ENCODE measurements around the gene URB1.

The URB1 gene

DNA sequence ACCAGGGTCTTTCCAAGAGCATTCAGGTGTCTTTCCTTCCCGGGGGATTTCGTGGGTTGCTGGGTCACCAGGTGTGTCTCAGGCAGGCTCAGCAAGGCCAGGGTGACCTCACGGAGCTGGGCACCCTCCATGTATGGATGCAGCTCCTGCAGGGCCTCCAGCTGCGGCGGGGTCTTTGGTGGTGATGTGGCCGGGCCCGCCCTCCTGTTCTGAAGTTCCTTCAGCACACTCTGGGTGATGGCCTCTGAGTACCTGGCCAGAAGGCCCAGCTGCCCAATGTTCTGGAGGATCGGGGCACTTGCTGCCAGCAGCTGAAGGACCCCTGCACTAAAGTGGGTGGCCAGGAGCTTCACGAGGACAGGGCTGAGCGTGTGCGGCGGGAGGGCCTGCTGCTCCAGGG is 45.5 kb downstream of the URB1 start:
- no peak for DNase-seq (ENCODE audit: low read depth in 2 of 2)

DNA sequence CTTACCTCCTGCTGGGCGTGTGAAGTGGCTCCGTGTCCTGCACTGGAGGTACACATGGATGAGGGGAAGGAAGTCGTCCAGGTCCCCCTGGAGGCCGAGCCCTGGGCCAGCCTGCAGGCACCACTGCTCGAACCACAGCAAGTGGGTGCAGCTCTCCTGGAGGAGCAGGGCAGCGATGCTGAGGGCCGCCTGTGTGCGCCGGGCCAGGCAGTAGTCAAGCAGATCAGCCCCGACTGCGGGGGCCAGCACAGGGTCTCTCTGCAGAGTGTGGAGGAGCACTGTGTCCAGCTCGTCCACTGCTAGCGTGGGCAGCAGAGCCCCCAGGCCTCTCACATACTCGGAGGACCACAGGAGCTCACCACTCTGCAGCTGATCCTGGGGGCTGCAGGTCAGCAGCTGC is 45.9 kb downstream of the URB1 start:
- no peak for DNase-seq (ENCODE audit: low read depth in 2 of 2)

DNA sequence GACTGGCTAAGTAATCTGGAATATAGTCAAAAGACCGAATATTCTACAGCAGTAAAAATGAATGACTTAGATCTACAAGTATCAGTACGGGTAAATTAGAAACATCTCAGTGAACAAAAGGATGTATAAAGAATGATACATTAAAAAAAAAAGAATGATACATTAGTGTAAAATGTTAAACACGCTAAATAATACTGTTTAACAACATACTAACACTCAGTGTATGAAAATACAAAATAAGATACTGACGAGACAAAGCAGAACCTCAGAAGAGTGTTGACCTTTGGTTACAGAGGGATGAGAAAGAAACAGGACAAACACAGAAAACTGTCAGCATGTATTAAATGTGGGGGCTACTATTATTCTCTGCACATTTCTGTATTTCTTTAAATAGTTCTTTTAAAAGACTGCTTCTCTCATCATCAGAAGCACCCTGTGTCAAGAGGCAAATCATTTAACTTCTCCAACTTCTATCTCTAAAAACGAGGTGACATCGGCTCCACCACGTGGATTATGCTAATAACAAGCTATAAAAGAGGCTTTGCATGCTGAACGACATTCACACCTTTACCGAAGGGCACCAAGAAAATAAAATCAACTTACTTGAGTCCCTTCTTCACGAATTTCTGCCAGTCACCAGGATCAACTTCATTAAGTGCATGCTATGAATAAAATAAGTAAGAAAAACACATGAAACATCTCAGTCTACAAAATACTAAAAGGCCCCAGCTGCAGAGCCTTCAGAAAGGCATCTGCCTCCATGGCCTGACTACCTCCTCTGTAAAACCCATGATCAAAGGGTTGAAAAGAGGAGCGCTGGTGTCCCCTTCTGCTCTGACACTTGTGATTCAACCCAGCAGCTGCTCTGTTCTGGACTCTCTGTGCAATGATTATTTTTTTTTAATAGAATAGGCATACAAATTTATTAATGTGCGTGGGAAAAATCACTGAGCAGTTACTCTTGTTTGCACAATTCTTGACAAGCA is 51.7 kb downstream of the URB1 start:
- no peak for DNase-seq (ENCODE audit: low read depth in 2 of 2)

DNA sequence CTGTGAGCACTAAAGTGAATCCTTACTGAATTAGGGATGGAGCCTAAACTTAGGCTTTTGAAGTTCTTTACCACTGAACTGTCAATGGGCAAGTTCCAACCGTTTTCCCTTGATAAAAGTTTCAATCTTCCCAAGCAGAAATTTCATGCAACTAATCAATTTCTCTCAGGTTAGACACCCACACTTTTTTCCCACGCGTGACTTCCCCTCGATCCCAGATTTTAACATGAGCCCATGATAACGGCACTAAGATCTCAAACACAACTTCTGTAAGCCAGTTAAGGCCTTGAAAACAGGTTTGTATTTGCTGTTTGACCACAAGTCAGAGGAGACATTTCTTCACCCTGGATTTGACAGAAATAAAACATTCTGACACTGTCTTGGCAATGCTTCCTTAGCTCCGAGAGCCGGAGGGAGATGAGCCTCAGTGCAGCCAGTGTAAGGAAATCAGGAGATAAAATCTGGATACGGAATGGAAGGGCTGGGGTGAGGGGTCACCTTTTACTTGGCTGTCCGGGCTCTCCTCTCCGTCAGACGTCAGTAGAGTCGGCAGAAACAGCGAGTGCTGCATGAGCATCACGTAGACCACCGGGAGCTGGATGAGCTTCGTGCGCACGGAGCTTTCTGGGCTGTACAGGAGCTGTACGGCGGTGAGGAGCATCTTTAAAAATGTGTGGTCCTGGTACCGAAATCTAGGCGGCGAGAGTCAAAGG is 54.4 kb downstream of the URB1 start:
- DNase-seq (ENCODE audit: low read depth in 2 of 2): no peak

DNA sequence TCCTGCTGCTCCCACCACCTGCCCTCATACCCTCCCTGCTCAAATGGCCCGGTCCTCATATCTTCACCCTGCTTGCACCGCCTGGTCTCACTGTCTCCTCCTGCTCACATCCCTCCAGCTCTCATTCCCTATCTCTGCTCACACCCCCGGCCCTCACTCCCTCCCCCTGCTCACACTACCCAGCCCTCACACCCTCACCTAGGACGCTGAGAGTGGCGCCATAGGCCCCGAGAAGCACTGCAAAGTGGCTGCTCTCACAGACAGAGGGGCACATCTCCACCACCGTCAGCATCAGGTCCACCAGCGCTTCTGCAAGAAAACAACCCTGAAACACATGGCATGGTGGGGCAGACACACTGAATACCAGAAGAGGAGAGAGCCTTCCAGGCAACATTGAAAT is 55.6 kb downstream of the URB1 start:
- DNase-seq (ENCODE audit: low read depth in 2 of 2): no peak

DNA sequence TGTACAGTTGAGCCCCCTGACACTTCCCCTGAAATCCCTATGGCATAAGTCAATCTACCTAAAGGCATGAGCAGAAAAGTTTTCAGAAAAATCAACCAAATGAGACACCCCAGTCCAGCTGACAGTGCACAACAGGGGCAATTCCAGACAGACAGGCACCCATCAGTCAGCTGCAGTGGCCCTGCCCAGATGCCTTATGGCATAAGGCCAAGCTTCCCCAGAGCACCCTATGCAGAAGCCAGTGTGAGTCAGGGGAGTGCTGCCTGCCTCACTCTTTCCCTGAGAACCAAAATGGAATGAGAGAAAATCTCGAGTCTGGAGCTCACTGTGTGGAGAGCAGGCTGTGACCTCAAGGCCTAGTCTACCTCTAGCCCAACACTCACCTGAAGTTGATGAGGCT is 56.1 kb downstream of the URB1 start:
- DNase-seq (ENCODE audit: low read depth in 2 of 2): no peak

DNA sequence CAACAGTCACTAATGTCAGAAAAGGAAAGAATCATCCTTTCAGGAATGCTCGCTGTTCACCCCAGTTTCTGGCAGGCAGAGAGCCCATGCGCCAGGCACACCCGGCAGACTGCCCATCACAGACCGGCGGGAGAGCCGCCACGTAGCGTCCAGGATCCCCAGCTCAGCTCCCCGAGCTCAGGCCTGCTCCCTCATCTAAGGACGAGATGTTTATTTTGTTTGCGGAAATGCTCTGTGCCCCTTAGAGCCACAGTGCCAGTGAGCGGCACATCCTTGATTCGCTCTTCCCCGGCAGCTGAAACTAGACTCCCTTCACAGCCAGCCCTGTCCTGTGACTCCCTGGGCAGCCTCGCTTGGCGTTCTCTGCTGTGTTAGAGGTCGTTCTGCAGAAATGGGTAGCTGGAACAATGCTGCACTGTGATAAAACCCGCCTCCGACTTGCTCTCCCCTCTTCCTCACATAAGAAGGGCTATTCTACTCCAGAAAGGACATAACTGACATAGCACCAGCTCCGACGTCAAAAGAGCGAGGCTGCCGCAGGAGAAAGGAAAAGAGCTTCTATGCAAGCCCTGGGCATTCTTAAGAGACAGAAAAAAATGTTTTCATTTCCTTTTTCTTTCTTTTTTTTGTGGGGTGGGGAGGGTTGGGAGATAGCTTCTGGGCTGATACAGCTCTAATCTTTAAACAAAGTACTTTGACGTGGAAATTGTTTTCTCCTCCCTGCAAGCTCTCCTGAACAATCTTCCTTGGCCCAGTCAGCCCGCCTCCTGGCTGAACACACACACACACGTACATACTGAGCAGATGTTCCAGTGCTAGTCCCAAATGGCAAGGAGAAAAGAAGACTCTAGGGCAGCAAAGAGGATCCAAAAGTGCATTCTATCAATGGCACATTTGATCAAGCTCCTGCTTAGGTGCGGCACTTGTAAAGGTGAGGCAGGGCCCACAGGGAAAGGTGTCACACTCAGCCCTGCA is 56.9 kb downstream of the URB1 start:
- DNase-seq (ENCODE audit: low read depth in 2 of 2): no peak

DNA sequence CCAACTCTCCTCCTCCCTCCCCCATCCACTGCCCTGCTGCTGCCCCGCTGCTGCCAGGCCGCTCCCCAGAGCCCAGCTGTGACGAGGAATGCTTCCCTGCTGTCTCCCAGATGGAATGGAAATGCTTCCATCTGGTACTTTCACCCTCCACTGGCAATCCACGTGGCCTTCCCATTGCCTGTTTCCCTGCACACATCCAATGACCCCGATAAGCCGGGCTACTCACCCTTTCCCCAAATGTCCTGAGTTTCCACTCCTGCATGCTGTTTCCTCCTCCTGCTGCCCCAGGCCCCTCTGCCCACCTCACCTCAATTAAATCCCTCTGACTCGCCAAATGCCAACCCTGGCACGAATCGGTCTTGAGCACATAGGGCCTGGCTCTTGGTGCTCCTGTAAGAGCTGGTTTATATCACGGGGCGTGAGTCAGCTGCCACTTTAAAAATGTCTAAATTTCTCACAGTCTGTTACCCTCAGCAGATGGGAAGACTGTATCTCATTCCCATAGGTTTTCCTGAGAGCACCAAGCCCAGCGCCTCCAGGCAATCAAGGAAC is 57.8 kb downstream of the URB1 start:
- DNase-seq (ENCODE audit: low read depth in 2 of 2): no peak

DNA sequence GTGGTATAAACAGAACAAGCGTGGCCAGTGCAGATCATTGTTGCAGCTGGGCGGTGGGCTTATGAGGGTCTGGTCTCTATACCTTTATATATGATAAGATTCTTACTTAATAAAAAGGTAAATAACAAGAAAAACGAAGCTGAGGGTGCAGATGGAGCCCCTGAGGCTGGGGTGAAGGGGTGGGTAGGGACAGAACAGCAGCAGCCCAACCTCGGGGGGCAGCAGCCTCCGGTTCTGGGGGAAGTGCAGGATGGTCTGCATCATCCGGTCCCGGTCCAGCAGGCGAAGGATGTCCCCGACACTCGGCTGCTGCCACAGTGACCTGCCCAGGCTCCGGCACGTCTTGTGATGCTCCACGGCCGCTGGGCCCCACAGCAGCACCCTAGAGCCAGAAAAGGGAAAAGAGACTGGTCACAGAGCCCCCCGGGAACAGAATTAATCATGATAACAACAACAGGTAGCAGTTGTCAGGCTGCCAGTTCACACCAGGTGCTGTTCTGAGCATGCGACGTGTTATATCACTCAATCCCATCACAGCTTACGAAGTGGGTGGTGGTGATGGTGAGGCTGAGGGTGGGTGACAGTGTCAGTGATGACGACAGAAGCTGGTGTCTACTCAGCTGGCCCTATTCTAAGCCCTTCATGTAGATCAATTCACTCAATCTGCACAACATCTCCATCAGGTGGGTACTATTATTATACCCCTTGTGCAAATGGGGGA is 58.7 kb downstream of the URB1 start:
- no peak for DNase-seq (ENCODE audit: low read depth in 2 of 2)

DNA sequence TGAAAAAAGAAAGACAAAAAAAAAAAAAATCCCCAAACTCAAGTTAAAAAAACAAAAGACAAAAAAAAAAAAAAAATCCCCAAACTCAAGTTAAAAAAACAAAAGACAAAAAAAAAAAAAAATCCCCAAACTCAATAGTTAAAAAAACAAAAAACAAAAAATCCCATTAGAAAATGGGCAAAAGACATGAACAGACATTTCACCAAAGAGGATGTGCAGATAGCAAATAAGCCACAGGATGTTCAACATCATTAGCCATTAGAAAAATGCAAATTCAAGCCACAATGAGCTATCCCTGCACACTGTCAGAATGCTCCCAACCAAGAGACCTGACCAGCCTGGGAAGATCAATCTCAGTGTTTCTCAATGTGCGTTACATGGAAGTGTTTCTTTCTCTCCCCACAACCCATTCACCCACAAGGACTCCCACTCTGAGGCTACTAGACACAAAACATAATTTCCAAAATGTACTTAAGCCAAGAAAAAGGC is 60.3 kb downstream of the URB1 start:
- DNase-seq (ENCODE audit: low read depth in 2 of 2): no peak

DNA sequence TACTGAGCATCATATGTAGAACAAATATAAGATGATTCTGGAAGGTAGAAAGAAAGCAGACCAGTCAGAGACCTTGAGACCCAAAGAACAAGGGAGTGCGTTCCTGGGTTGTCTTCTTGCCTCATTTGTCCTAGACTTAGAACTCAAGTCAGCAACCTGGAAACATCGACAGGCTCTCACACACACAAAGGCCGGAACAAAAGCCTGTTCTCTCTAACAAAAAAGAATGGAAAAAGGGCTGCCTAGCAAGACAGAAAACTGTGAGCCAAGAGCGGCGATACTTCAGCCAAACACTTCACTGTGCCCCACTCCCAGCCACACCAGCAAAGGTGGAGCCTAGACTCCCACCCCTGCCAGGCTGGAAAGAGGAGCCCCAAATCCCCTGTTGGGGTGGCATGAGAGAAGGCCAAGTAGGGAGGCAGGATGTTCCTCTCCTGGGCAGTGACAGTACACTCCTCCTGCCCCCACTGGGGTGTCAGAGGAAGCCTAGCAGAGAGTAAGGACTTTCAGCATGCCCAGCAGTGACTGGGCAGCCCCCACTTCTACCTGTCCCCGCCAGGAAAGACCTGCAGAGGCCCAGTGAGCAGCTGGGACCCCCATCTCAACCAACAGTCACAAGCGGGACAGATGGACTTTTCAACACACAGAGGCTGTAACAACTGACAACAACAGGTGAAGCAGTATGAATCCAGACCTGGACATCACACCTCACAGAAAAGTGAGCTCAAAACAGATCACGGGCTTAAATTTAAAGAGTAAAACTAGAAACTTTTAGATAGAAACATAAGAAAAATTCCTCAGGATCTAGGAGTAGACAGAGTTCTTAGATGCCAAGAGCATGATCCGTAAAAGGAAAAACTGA is 61.1 kb downstream of the URB1 start:
- no peak for DNase-seq (ENCODE audit: low read depth in 2 of 2)

DNA sequence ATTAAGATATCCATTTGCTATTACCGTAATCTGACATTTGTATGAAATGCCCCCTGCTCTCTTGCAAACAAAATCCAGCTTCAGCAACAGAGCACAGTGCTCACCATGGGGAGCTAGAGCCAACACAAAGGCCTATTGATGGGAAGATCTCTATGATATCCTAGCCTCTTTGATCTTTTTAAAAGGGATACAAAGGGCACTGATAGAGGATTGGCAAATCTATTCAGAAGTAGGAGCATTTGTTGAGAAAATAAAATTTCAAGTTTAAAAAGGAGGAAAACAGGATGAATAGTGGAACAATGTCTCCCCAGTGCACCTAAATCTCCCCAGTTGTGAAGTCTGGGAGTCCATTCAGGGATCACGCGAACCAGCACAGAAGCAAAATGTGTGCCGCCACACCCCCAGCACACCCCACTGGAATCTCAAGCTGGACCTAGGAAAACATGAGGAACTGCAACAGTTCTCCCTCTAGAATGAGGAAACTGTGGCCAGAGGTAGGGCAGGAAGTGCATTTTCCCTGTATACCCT is 62.0 kb downstream of the URB1 start:
- DNase-seq (ENCODE audit: low read depth in 2 of 2): no peak

DNA sequence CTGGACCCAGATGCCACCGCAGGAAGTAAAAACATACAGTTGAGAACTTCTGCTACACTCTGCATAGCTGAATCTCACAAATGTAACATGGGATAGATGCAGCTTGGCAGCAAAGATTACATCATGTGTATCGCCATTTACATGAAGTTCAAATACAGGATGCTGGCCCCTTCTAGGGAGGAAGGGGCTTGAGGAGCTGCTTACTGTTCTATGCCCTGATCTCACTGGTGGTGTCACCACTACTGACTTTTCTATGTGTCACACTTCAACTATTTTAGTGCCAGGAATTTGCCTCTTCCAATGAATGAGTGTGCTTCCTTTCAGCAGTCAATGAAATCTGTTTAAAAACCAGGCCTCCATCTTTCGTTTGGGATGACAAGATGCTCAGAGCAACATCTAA is 63.0 kb downstream of the URB1 start:
- no peak for DNase-seq (ENCODE audit: low read depth in 2 of 2)

DNA sequence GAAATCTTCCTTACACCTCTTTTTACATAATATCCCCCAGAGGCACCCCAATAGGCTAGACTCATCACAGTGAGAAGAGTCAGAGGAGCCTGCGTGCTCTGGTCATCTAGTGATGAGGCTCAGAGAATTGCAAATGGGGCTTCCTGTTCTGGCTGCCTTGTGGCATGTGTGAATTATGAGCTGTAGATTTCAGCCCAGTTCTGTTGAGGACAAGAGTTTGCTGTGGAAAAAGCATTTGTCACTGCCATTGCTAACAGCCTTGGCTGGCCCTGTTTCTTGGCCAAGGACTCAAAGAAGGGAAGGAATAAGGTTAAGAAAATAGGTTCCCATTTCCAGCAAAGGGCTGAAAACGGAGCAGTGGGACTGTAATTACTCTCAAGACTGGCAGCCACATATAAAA is 63.5 kb downstream of the URB1 start:
- DNase-seq (ENCODE audit: low read depth in 2 of 2): no peak

DNA sequence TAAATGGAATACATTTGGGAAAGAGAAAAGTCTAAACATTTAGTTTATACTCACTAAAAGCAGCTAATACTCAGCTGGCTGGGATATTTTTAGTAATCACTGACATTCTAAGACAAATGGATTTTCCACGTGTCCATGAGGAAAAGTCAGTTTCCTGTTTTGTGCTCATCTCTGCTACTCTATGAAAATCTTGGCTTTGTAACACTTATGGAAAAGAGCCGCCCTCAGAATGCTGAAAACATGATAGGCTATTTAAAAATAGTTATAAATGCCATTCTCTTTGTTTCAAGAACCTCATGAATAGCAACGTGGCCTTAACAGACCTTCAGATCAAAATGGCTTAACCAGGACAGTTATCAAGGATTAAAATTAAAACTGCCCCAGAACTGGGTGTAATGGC is 64.2 kb downstream of the URB1 start:
- DNase-seq (ENCODE audit: low read depth in 2 of 2): no peak

DNA sequence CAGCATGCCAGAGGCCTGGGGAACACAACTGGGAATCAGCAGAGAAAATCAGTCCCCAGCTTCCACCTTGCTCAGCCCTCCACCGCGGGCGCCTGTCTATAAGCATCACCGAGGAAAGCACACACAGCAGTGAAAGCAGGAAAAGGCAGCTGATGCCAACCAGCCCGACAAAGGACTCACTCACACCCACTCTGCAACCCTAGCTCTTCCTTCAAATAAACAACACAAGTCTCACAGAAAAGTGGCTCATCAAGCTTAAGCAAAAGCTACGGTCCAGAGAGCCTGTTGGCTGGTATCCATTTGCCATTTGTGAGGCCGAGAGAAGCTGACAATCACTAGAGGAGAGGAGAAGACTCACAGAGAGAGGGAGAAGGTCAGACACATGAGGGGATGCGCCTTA is 67.1 kb downstream of the URB1 start:
- no peak for DNase-seq (ENCODE audit: low read depth in 2 of 2)

DNA sequence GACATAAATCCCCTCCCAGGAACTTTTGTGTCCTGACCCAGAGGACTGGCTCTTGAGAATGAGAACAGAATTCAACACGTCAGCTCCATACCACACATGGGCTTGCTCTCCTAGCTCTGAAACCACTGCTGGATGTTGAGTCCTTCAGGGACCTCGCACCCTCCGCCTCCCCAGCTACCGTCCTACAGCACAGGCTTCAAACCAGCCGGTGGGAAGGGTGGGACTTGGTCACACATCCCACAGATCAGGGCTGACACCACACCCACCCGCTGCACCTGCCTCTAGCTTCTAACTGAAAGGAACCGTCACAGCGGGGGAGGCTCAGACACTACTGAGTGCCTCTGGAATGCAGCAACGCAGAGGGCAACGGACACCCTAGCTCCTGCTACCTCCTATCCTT is 70.1 kb downstream of the URB1 start:
- DNase-seq (ENCODE audit: low read depth in 2 of 2): no peak

DNA sequence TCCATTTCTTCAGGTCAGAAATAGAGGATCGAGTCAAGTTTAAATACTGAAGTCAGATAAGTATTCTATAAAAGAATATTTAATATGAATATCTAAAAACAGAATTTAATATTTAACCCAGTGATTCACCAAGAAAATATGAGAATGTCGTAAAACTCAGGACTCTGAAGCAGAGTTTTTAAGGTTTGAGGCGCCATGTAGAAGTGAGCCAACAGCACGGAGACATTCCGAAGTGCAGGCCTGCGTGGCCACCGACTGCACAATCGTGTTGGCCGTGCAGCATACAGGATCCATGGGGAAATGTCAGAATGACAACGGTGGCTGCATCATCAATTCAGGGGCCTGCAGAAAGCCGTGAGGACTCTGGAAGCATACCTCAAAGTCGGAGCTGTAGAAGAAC is 70.7 kb downstream of the URB1 start:
- DNase-seq (ENCODE audit: low read depth in 2 of 2): no peak

DNA sequence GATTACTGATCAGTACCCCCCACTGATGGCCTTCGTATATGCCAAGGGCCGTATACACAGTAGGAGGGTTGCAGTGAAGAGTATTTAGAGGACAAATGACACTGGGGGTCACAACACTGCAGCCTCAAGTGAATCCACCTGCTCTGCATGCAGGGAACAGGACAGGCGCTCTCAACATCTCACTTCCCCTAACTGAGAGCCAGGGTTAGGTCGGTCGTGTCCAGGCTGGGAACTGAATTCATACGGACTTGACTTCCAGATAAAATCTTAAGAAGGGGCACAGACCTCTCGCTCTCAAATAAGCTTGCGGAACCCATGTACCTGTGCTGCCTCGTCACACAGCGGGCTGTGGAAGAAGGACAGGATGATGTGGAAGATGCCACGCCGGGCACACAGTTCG is 71.3 kb downstream of the URB1 start:
- no peak for DNase-seq (ENCODE audit: low read depth in 2 of 2)

DNA sequence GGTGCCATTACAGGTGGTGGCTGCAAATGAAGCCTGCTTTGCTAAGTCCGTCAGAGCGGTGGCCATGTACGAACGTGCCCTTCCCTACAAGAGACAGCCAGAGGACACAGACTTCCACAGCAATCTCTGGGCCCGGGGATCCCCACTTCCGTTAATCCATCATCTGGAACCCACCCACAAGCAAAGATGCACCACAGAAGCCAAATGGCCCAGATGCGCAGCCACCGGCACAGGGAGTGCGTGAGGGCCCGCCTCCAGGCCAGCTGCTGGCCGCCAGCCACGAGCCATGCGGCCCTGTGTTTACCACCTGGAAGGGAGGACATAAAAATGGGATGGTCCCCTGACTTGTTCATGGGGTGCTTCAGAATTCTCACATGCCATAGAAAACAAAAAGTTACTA is 72.1 kb downstream of the URB1 start:
- no peak for DNase-seq (ENCODE audit: low read depth in 2 of 2)

All from stimulated activated CD4-positive, alpha-beta T cell treated with anti-CD3 and anti-CD28 coated beads, Interleukin-15, amount 100 ng/mL, for 48 hours (primary cell).